Measurements from ENCODE around the gene NES.

DNA sequence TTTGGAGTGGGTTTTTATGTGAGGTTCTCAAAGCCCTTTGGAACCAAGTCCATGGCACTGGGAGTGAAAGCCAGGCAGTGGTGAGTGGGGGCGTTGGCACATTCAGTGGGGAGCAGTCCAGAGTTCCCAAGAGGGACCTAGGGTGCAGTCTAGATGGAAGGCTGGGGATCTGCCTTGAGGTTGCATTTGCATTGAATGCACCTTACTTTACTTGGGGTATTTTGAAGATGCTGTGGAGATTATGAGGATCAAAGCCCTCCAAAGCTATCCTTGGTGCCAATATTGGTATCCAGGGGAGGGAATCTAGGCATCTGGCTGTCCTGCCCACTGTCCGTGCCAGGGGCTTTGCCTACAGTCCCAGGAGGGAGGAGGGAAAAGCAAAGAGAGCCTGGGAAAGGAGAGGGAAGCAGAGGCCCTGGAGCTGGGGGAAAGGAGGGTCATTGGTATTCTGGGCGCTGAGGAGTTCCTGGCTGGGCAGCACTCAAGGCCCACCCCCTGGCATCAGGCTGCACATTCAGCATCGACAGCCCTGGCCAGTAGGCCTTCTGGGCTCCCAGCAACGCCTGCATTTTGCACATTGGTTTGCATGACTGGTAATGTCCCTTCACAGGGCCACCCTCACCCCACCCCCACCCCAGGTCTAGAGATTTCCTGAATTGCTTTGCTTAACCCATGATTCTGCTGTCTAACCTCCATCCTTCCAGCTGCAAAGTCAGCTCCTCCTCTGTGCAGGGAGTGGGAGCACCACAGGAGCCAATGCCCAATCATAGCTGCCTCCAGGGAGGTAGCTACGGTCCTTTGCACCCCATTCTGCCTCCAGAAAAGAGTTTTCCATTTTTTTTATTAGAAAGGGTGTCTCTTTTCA lies 36.1 kb downstream of the NES start:
- TF ChIP-seq, protein P1, sequence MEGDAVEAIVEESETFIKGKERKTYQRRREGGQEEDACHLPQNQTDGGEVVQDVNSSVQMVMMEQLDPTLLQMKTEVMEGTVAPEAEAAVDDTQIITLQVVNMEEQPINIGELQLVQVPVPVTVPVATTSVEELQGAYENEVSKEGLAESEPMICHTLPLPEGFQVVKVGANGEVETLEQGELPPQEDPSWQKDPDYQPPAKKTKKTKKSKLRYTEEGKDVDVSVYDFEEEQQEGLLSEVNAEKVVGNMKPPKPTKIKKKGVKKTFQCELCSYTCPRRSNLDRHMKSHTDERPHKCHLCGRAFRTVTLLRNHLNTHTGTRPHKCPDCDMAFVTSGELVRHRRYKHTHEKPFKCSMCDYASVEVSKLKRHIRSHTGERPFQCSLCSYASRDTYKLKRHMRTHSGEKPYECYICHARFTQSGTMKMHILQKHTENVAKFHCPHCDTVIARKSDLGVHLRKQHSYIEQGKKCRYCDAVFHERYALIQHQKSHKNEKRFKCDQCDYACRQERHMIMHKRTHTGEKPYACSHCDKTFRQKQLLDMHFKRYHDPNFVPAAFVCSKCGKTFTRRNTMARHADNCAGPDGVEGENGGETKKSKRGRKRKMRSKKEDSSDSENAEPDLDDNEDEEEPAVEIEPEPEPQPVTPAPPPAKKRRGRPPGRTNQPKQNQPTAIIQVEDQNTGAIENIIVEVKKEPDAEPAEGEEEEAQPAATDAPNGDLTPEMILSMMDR (IDR thresholded peaks at IDR 0.05; ENCODE audit: low read depth, low read length), result no peak
- TF ChIP-seq MYC (IDR thresholded peaks at IDR 0.05; ENCODE audit: low read depth, low read length), result no peak
